ENCODE data around the gene DNASE1.

- no peak for TF ChIP-seq CTCF (conservative IDR thresholded peaks at IDR 0.05 in 1 of 2, IDR thresholded peaks at IDR 0.05 in 1 of 2; ENCODE audit: extremely low read depth in 1 of 2, insufficient read depth in 1 of 2, low read depth in 1 of 2, low read length in 2 of 2)
- TF ChIP-seq EZH2 (IDR thresholded peaks at IDR 0.05; ENCODE audit: borderline replicate concordance, low read length): no peak
Measured at GRCh38 chr16:3637371-3637923, 17.0 kb upstream of the DNASE1 start.
